Measurements from ENCODE around the gene NRCAM.

The NRCAM gene

GRCh38 chr7:108363659-108364058 lies 92.6 kb downstream of the NRCAM start:
- Histone ChIP-seq H4K8ac (ENCODE audit: low read depth, low read length) (no peak overlapping the region), H3K27ac (ENCODE audit: low read depth, low read length) (no peak overlapping the region), H3K23ac (ENCODE audit: low read length) (no peak overlapping the region), H3K4me1 (ENCODE audit: control insufficient read depth, low read depth, low read length) (no peaks in the 10 kb centered on the region), H3K18ac (ENCODE audit: low read length) (no peak overlapping the region), H2BK120ac (ENCODE audit: low read depth, low read length) (no peak overlapping the region), H3K79me1 (ENCODE audit: low read length) (no peaks in the 10 kb centered on the region), H3K36me3 (ENCODE audit: control insufficient read depth, insufficient read depth, low read length) (no peaks in the 10 kb centered on the region), H3K4ac (ENCODE audit: low read depth, low read length) (no peak overlapping the region), H3K4me3 (ENCODE audit: low read length) (no peak overlapping the region), H2AK5ac (ENCODE audit: low read length) (no peak overlapping the region), H2BK15ac (replicated peaks; ENCODE audit: low read depth) (no peak overlapping the region), H2BK5ac (ENCODE audit: low read length) (no peak overlapping the region), H3K56ac (ENCODE audit: low read length) (no peak overlapping the region), H3K9ac (ENCODE audit: low read length) (no peak overlapping the region), H3K79me2 (ENCODE audit: control insufficient read depth, insufficient read depth, low read length) (no peaks in the 10 kb centered on the region), H4K5ac (ENCODE audit: low read length) (no peak overlapping the region), H3K27me3 (ENCODE audit: insufficient read depth, low read length, poor library complexity) (no peaks in the 10 kb centered on the region), H3K4me2 (ENCODE audit: low read length) (no peak overlapping the region)
- no peak for DNase-seq

- Histone ChIP-seq H3K4me3 (ENCODE audit: low read length) (no peak overlapping the region), H3K4ac (ENCODE audit: low read depth, low read length) (no peak overlapping the region), H3K56ac (ENCODE audit: low read length) (no peak overlapping the region), H3K23ac (ENCODE audit: low read length) (no peak overlapping the region), H2BK120ac (ENCODE audit: low read depth, low read length) (no peak overlapping the region), H3K79me1 (ENCODE audit: low read length) (no peaks in the 10 kb centered on the region), H4K8ac (ENCODE audit: low read depth, low read length) (no peak overlapping the region), H3K9ac (ENCODE audit: low read length) (no peak overlapping the region), H4K5ac (ENCODE audit: low read length) (no peak overlapping the region), H3K4me1 (ENCODE audit: control insufficient read depth, low read depth, low read length) (no peaks in the 10 kb centered on the region), H3K36me3 (ENCODE audit: control insufficient read depth, insufficient read depth, low read length) (no peaks in the 10 kb centered on the region), H3K27me3 (ENCODE audit: insufficient read depth, low read length, poor library complexity) (no peaks in the 10 kb centered on the region), H2BK15ac (replicated peaks; ENCODE audit: low read depth) (no peak overlapping the region), H2AK5ac (ENCODE audit: low read length) (no peak overlapping the region), H3K18ac (ENCODE audit: low read length) (no peak overlapping the region), H3K4me2 (ENCODE audit: low read length) (no peak overlapping the region), H2BK5ac (ENCODE audit: low read length) (no peak overlapping the region), H3K79me2 (ENCODE audit: control insufficient read depth, insufficient read depth, low read length) (no peaks in the 10 kb centered on the region), H3K27ac (ENCODE audit: low read depth, low read length) (no peak overlapping the region)
- DNase-seq = no peak
- no CpG with 5 or more reads among the region's 2 CpGs for WGBS (ENCODE audit: extremely low coverage, insufficient coverage, low lambda C conversion rate)
Observed at GRCh38 chr7:108360058-108360800, 96.0 kb downstream of the NRCAM start.

- H3K79me1 ChIP-seq (ENCODE audit: low read length) = no peaks in the 10 kb centered on the region
- peak; percentile 88 for DNase-seq
- no peak overlapping the region for H3K27ac ChIP-seq (ENCODE audit: low read depth, low read length)
- H3K4me3 ChIP-seq (ENCODE audit: low read length) = no peak overlapping the region
- no peak overlapping the region for H3K9ac ChIP-seq (ENCODE audit: low read length)
- H3K4ac ChIP-seq (ENCODE audit: low read depth, low read length) = no peak overlapping the region
- H3K4me2 ChIP-seq (ENCODE audit: low read length) = no peak overlapping the region
- H4K5ac ChIP-seq (ENCODE audit: low read length) = no peak overlapping the region
- H2AK5ac ChIP-seq (ENCODE audit: low read length) = no peak overlapping the region
- no peak overlapping the region for H2BK15ac ChIP-seq (replicated peaks; ENCODE audit: low read depth)
- no peak overlapping the region for H3K56ac ChIP-seq (ENCODE audit: low read length)
- WGBS (ENCODE audit: extremely low coverage, insufficient coverage, low lambda C conversion rate) = no CpG with 5 or more reads among the region's 4 CpGs
- H3K23ac ChIP-seq (ENCODE audit: low read length) = no peak overlapping the region
- H3K4me1 ChIP-seq (ENCODE audit: control insufficient read depth, low read depth, low read length) = no peaks in the 10 kb centered on the region
- no peaks in the 10 kb centered on the region for H3K27me3 ChIP-seq (ENCODE audit: insufficient read depth, low read length, poor library complexity)
- H2BK120ac ChIP-seq (ENCODE audit: low read depth, low read length) = no peak overlapping the region
- H3K18ac ChIP-seq (ENCODE audit: low read length) = no peak overlapping the region
- H2BK5ac ChIP-seq (ENCODE audit: low read length) = no peak overlapping the region
- no peaks in the 10 kb centered on the region for H3K79me2 ChIP-seq (ENCODE audit: control insufficient read depth, insufficient read depth, low read length)
- H3K36me3 ChIP-seq (ENCODE audit: control insufficient read depth, insufficient read depth, low read length) = no peaks in the 10 kb centered on the region
- no peak overlapping the region for H4K8ac ChIP-seq (ENCODE audit: low read depth, low read length)
Observed at GRCh38 chr7:108358553-108358952, 97.7 kb downstream of the NRCAM start.

- H3K23ac ChIP-seq (ENCODE audit: low read length) = no peak overlapping the region
- peaks cover 2% of the 10 kb centered on the region for H3K4me1 ChIP-seq (ENCODE audit: control insufficient read depth, low read depth, low read length)
- H3K79me1 ChIP-seq (ENCODE audit: low read length) = no peaks in the 10 kb centered on the region
- no peak overlapping the region for H3K18ac ChIP-seq (ENCODE audit: low read length)
- H3K4me3 ChIP-seq (ENCODE audit: low read length) = no peak overlapping the region
- H3K4ac ChIP-seq (ENCODE audit: low read depth, low read length) = no peak overlapping the region
- H3K9ac ChIP-seq (ENCODE audit: low read length) = no peak overlapping the region
- no peak overlapping the region for H3K4me2 ChIP-seq (ENCODE audit: low read length)
- no peak overlapping the region for H3K56ac ChIP-seq (ENCODE audit: low read length)
- no peak overlapping the region for H2BK5ac ChIP-seq (ENCODE audit: low read length)
- DNase-seq = no peak
- no peaks in the 10 kb centered on the region for H3K79me2 ChIP-seq (ENCODE audit: control insufficient read depth, insufficient read depth, low read length)
- H2BK15ac ChIP-seq (replicated peaks; ENCODE audit: low read depth) = no peak overlapping the region
- no peaks in the 10 kb centered on the region for H3K36me3 ChIP-seq (ENCODE audit: control insufficient read depth, insufficient read depth, low read length)
- no peak overlapping the region for H2BK120ac ChIP-seq (ENCODE audit: low read depth, low read length)
- H3K27me3 ChIP-seq (ENCODE audit: insufficient read depth, low read length, poor library complexity) = no peaks in the 10 kb centered on the region
- no peak overlapping the region for H2AK5ac ChIP-seq (ENCODE audit: low read length)
- H3K27ac ChIP-seq (ENCODE audit: low read depth, low read length) = no peak overlapping the region
- H4K8ac ChIP-seq (ENCODE audit: low read depth, low read length) = no peak overlapping the region
- no peak overlapping the region for H4K5ac ChIP-seq (ENCODE audit: low read length)
Observed at GRCh38 chr7:108351729-108352131, 104.5 kb downstream of the NRCAM start.

- Histone ChIP-seq H3K27ac (ENCODE audit: low read depth, low read length) (no peak overlapping the region), H3K9ac (ENCODE audit: low read length) (no peak overlapping the region), H3K79me2 (ENCODE audit: control insufficient read depth, insufficient read depth, low read length) (no peaks in the 10 kb centered on the region), H3K23ac (ENCODE audit: low read length) (no peak overlapping the region), H4K5ac (ENCODE audit: low read length) (no peak overlapping the region), H2BK15ac (replicated peaks; ENCODE audit: low read depth) (no peak overlapping the region), H2BK5ac (ENCODE audit: low read length) (no peak overlapping the region), H3K79me1 (ENCODE audit: low read length) (no peaks in the 10 kb centered on the region), H2BK120ac (ENCODE audit: low read depth, low read length) (no peak overlapping the region), H3K4me1 (ENCODE audit: control insufficient read depth, low read depth, low read length) (peaks cover 2% of the 10 kb centered on the region), H3K4me2 (ENCODE audit: low read length) (no peak overlapping the region), H2AK5ac (ENCODE audit: low read length) (no peak overlapping the region), H3K36me3 (ENCODE audit: control insufficient read depth, insufficient read depth, low read length) (no peaks in the 10 kb centered on the region), H3K27me3 (ENCODE audit: insufficient read depth, low read length, poor library complexity) (no peaks in the 10 kb centered on the region), H3K56ac (ENCODE audit: low read length) (no peak overlapping the region), H3K18ac (ENCODE audit: low read length) (no peak overlapping the region), H4K8ac (ENCODE audit: low read depth, low read length) (no peak overlapping the region), H3K4me3 (ENCODE audit: low read length) (no peak overlapping the region), H3K4ac (ENCODE audit: low read depth, low read length) (no peak overlapping the region)
- no CpG with 5 or more reads among the region's 3 CpGs for WGBS (ENCODE audit: extremely low coverage, insufficient coverage, low lambda C conversion rate)
- DNase-seq = no peak
Observed at GRCh38 chr7:108348913-108349312, 107.3 kb downstream of the NRCAM start.

- no peak overlapping the region for H3K27ac ChIP-seq (ENCODE audit: low read depth, low read length)
- peaks cover 2% of the 10 kb centered on the region for H3K4me1 ChIP-seq (ENCODE audit: control insufficient read depth, low read depth, low read length)
- no CpG with 5 or more reads among the region's 2 CpGs for WGBS (ENCODE audit: extremely low coverage, insufficient coverage, low lambda C conversion rate)
- H2AK5ac ChIP-seq (ENCODE audit: low read length) = no peak overlapping the region
- no peak overlapping the region for H3K9ac ChIP-seq (ENCODE audit: low read length)
- no peak overlapping the region for H4K8ac ChIP-seq (ENCODE audit: low read depth, low read length)
- H3K36me3 ChIP-seq (ENCODE audit: control insufficient read depth, insufficient read depth, low read length) = no peaks in the 10 kb centered on the region
- H3K18ac ChIP-seq (ENCODE audit: low read length) = no peak overlapping the region
- H2BK5ac ChIP-seq (ENCODE audit: low read length) = no peak overlapping the region
- no peak overlapping the region for H3K4me3 ChIP-seq (ENCODE audit: low read length)
- no peak overlapping the region for H3K4me2 ChIP-seq (ENCODE audit: low read length)
- no peak overlapping the region for H4K5ac ChIP-seq (ENCODE audit: low read length)
- no peak overlapping the region for H3K23ac ChIP-seq (ENCODE audit: low read length)
- no peaks in the 10 kb centered on the region for H3K27me3 ChIP-seq (ENCODE audit: insufficient read depth, low read length, poor library complexity)
- H3K79me2 ChIP-seq (ENCODE audit: control insufficient read depth, insufficient read depth, low read length) = no peaks in the 10 kb centered on the region
- H3K56ac ChIP-seq (ENCODE audit: low read length) = no peak overlapping the region
- no peak overlapping the region for H3K4ac ChIP-seq (ENCODE audit: low read depth, low read length)
- no peak overlapping the region for H2BK15ac ChIP-seq (replicated peaks; ENCODE audit: low read depth)
- DNase-seq = peak; percentile 88
- no peaks in the 10 kb centered on the region for H3K79me1 ChIP-seq (ENCODE audit: low read length)
- H2BK120ac ChIP-seq (ENCODE audit: low read depth, low read length) = no peak overlapping the region
Observed at GRCh38 chr7:108347616-108348015, 108.6 kb downstream of the NRCAM start.
